GM12892 (cell line): ENCODE measurements around the gene BLCAP.

Experiments used
- DNase-seq: peaks from one replicate; pipeline ENCODE4 v3.0.0; 2011; ENCODE audit not compliant: insufficient read length
- FAIRE-seq: peaks from 2 replicates; lab custom pipeline; 2011; peaks lifted over from hg19 to GRCh38; lab: Jason Lieb, UNC
- POLR2A ChIP-seq: IDR thresholded peaks from 2 replicates; pipeline ENCODE4 v1.6.1; 2011; ENCODE audit warnings: low read depth, low read length, control low read depth
- POLR2AphosphoS5 ChIP-seq: IDR thresholded peaks from 2 replicates; pipeline ENCODE4 v1.6.1; 2011; ENCODE audit warnings: low read depth, low read length, control low read depth
- TAF1 ChIP-seq: IDR thresholded peaks from 2 replicates; pipeline ENCODE4 v1.6.1; 2011; ENCODE audit warnings: low read depth, mild to moderate bottlenecking, control low read depth, low read length, borderline replicate concordance

Gene BLCAP

DNA sequence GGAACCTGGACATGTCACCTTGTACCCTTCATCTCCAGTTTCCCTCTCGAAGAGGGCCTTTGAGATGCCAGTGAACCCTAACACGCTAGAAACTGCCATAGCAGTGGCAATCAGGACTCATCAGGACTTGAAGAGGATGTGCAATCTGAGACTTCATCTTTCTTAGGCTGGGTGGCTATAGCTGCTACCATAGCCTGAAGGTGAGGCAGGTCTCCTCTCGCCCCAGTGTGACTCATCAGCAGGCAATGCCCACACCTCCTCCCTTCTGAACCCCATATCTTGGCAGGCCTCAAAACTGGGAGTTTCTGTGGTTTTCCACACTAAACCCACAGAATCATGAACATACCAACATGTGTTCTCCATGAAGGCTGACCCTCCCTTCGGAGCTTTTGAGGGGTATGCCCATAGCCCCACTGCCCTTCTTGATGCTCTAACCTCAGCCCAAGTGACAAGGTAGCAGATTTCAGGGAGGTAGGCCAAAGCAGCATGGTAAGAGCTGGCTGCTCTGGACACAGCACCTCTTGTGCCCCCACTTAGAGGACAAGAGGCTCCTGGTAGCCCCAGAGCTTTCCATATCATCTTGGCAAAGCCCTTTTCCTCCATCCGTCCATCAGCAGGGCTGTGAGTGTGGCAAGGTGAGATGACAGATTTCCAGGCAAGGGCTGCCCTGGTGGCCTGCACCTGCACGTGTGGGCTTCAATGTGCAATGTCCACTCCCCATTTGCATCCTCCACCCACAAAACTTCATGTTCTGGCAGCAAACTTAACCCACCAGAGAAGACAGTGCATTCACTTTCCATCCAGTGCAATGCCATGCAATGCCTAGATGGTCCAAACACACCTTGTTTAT lies 2.6 kb downstream of the BLCAP start:
- FAIRE-seq (no peak), DNase-seq (no peak)
- no peak for TF ChIP-seq TAF1
- no peak for TF ChIP-seq POLR2AphosphoS5
- no peak for TF ChIP-seq POLR2A

DNA sequence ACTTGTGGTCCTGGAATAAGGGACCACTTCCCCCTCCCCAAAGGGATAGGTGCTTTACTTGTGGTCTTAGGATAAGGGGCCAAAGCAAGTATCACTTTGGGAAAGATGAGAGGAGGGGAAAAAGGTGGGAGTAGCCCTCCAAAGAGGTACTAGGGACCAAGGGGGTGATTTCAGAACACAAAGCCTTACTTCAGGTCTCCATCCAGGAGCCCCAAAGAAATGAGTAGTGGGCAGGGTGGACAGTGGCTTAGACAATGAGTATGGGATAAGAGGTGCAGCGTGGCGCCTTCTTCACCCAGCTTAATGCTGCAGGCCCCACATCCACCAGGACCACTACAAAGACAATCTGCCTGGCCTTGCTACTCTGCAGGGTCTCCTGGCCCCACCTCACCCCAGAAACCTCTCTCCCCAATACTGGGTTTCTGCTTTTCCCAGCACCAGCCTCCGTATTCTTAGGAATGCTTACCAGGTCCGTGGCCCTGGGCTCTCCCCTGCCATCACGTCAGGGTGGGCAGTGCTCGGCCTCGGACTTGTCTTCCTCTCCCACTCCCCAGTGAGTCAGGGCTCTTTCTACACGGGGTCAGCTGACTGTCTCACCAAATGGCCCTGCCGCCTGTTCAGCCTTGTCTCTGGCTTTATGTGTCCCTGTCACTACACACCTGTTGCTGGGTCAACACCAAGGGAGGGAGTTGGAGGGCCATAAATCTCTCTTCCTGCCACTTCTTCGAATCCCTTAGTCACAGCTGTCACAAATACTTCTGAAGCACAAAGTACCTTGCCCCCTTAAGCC lies 3.6 kb downstream of the BLCAP start:
- no peak for DNase-seq
- FAIRE-seq, result no peak
- TF ChIP-seq POLR2A, result no peak
- TF ChIP-seq POLR2AphosphoS5, result no peak
- no peak for TF ChIP-seq TAF1

DNA sequence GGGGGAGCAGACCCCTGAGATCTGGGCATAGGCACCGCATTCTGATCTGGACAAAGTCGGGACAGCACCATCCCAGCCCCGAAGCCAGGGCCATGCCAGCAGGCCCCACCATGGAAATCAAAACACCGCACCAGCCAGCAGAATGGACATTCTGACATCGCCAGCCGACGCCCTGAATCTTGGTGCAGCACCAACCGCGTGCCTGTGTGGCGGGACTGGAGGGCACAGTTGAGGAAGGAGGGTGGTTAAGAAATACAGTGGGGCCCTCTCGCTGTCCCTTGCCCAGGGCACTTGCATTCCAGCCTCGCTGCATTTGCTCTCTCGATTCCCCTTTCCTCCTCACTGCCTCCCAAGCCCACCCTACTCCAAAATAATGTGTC lies 4.7 kb downstream of the BLCAP start:
- DNase-seq (no peak), FAIRE-seq (no peak)
- TF ChIP-seq POLR2A, result no peak
- no peak for TF ChIP-seq TAF1
- no peak for TF ChIP-seq POLR2AphosphoS5

DNA sequence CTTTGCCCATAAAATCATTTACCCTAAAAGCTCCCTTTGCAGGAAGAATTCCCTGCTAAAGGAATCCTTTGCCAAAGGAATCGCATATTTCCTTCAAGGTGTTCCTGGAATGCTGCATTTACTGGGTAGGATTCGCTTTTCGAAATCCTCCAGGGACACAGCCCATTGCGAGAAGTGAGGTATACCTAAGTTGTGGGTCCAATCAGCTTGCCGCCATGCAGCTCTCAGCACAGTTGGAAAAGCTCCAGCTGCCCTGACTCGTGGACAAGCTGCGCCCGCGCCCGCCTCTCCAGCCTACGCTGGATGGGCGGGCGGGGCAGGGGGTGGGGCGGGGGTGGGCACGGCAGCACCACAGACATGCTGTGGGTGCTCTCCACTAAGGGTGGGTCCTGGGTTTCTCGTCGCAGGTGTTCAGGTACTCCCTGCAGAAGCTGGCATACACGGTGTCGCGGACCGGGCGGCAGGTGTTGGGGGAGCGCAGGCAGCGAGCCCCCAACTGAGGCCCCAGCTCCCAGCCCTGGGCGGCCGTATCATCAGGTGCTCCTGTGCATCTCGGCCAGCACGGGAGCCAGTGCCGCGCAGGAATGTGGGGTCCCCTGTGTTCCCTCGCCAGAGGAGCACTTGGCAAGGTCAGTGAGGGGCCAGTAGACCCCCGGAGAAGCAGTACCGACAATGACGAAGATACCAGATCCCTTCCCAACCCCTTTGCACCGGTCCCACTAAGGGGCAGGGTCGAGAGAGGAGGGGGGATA lies 5.2 kb downstream of the BLCAP start:
- TF ChIP-seq POLR2A (no peak), POLR2AphosphoS5 (no peak), TAF1 (no peak)
- DNase-seq, result no peak
- no peak for FAIRE-seq

DNA sequence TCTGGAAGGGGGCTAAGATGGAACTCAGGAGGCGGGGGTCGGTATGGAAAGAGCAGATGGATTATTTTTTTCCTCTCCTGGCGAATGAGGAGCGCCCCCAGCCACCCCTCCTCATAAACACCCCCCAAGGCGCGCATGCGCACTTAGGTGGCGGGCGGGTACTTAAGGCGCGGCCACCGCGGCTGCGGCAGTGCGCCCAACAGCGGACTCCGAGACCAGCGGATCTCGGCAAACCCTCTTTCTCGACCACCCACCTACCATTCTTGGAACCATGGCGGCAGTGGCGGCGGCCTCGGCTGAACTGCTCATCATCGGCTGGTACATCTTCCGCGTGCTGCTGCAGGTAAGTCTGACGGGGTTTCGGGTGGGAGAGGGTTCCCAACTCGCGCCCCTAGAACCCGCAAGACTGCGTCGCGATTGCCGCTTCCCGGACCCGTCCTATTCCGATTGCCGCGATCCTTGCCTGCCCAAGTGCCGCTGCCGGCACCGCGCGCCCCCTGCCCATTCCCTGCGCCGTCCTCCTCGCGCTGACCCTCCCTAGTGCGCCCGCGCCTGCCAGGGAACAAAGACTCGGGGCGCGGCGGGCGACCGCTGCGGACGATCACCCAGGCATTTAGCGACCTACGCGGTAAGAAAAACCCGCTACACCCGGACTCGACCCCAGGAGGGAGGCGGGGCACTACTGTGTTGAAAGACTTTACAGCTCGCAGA lies 6.5 kb downstream of the BLCAP start, which contains the start of gene NNAT:
NNAT (plus strand) TSS at position 190 of the 711 bp plus-strand sequence; CDS start at position 272, 82 bp downstream.
- no peak for DNase-seq
- TF ChIP-seq POLR2AphosphoS5 (no peak), POLR2A (no peak), TAF1 (no peak)
- peak; percentile 5 for FAIRE-seq

DNA sequence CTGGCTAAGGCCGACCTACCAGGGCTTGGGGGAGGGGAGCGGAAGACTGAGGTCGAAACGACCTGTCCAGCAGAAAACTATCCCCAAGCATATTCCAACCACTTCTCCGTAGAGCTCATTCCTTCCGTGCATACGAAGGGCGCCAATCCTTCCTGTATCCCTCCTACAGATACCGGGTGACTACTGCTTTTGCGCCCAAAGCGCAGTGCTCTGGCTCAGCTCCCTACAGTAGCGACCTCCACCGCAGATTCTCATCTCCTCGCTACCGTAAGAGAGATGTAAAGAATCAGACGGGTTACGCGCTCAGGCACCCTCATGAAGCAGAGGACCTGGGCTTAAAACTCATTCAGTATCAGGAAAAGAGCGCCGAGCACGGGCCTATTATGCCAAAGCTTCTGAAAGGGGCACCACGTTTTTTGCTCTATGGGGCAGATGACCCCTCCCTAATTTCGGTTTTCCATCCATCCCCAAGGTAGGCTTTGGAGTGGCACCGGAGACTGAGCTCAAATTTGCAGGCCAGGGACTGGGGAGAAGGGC lies 7.2 kb downstream of the BLCAP start:
- TF ChIP-seq TAF1, result no peak
- TF ChIP-seq POLR2A, result no peak
- TF ChIP-seq POLR2AphosphoS5, result no peak
- no peak for DNase-seq
- FAIRE-seq, result no peak

DNA sequence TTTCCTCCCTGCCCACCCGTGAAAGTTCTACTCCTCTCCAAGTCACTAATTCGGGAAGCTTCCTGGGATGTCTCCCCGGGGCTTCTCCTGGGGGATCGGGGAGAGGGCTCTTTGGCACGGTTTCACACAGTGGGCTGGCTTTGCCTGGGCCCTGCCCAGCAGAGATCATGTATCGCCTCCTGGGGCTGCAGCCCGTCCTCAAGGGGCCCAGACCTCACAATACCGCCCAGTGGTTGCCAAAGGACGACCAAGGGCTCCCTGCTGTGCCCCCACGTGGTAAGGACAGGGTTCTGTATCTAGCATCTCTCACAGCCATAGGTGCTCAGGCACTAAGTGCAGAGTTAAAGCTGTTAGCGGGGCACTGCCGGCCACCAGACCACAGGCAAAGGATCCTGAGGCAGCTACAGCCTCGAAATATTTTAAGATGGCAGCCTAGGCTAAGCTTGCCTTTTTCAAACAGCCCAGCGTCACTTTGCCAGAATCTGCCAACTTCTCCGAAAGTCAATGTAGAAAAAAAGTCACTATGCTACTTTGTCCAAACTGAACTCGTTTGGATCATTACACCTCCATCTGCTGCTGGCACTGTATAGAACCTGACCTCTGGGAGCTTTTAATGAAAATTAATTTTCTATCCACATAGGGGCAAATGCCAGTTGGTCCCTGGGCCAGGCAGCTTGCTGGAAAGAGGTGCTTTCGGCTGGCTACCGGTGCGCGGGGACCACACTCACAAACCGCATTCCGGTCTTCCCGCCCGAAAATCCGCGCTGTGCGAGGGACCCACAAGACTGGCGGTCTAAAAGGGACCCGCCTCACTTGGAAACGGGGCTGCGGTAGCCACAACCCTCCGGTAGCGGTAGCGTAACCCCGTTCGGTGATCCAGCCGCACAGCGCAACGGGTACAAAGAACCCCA lies 7.9 kb downstream of the BLCAP start:
- TF ChIP-seq POLR2A (no peak), POLR2AphosphoS5 (no peak), TAF1 (no peak)
- FAIRE-seq (no peak), DNase-seq (no peak)

DNA sequence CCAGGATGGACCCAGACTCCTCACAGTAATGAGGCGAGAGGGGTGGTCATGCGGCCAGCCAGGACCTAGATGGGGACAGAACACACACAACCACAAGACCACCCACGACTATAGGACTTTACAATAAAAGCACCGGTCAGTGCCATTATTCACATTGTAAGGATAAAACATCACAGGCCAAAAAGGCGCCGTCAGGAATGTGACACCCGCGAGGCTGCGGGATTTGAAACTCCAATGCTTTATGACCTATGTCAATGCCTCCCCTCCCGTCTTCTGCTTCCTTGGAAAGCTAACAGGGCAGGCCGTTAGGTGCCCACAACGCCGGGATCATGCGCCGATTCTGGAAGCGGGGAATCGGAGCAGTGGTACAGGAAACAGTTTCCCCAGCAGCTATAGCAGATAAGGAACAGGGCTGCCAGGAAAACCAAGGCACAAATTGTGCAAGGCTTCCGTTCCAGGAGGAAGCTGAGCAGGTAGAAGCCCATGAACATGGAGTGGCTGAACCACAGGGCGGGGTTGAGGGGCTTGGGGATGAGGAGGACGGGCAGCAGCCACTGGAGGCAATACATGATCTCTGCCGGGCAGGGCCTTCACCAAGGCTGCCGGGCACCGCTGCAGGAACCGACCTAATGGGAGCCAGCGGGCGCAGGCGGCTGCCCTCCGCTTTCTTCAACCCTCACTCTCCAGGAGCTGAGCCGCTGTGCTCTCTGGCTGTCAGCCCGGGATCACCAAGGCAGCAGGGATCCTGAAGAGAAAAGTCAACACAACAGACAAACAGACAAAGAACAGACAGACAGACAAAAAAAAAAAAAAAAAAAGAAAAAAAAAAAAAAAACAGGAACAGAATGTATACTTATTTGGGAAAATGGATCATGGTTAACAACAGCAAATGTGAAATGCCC lies 8.8 kb downstream of the BLCAP start:
- DNase-seq, result no peak
- no peak for FAIRE-seq
- TF ChIP-seq POLR2AphosphoS5 (no peak), POLR2A (no peak), TAF1 (no peak)

DNA sequence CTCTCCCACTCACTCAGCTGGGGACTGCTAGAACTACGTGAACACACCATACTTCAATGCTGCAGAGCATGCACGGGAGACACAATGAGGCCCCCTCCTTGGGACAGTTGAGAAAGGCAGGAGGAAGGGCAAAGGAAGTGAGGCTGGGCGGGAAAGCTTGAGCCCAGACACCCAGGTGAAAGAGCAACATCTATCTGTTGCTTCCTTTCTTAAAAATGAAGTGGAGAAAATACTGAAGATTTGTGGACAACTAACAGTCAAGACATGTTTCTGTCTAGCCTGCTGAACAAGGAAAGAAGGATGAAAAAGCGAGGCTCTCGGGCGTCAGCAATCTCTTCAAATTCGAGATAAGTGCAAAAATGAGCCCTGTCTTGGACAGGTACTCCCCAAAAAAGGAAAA lies 9.6 kb downstream of the BLCAP start:
- DNase-seq (no peak), FAIRE-seq (no peak)

More for the DNA sequence above, 9.6 kb downstream of the BLCAP start:
- no peak for TF ChIP-seq POLR2A
- TF ChIP-seq TAF1, result no peak
- TF ChIP-seq POLR2AphosphoS5, result no peak
